A673 (cell line): ENCODE measurements around the gene DSC1.
"Not testable (repeated sequence)": the region's sequence is repeated elsewhere in the genome, so short reads cannot be mapped to it uniquely, and the experiment has no call there.

Experiments used
- CTCF ChIP-seq: fragments of 300-800, 200-600 bp; sonication (generic); conservative IDR thresholded peaks from 2 replicates; pipeline ENCODE4 v1.5.1; 2017; ENCODE audit warnings: low read depth, mild to moderate bottlenecking, antibody characterized with exemption, low read length, moderate library complexity, mixed read lengths
- EZH2 ChIP-seq: fragments of 200-600 bp; sonication (generic); IDR thresholded peaks from 2 replicates; pipeline ENCODE4 v1.6.1; 2017; ENCODE audit warnings: borderline replicate concordance, low read depth, mild to moderate bottlenecking, mixed read lengths, antibody characterized with exemption, low read length; ENCODE audit not compliant: poor library complexity, severe bottlenecking

- TF ChIP-seq CTCF, EZH2: not testable (repeated sequence)
Measured at GRCh38 chr18:31177369-31177768, 14.7 kb upstream of the DSC1 start.
